Colonic mucosa (tissue), 4 donors: ENCODE results near the gene OR10H5. TPM values are rescaled to one million over a fixed set of nuclear protein-coding genes. Genes with fewer than 3 reads are reported as not detected.
"Not testable (repeated sequence)": the region's sequence is repeated elsewhere in the genome, so short reads cannot be mapped to it uniquely, and the experiment has no call there.

Source experiments
- DNase-seq: peaks from one replicate; pipeline ENCODE4 v3.0.0-alpha.2; 2020
- H3K27ac ChIP-seq: fragments of 200-600 bp; one replicate; pipeline ENCODE4 v1.8.0; 2021
- H3K27me3 ChIP-seq: fragments of 200-600 bp; one replicate; pipeline ENCODE4 v1.8.0; 2021
- H3K36me3 ChIP-seq: fragments of 200-600 bp; one replicate; pipeline ENCODE4 v1.8.0; 2021
- H3K4me1 ChIP-seq: fragments of 200-600 bp; one replicate; pipeline ENCODE4 v1.8.0; 2021; ENCODE audit warnings: mild to moderate bottlenecking
- H3K4me3 ChIP-seq: fragments of 200-600 bp; one replicate; pipeline ENCODE4 v1.8.0; 2021
- H3K9ac ChIP-seq, 2 donors: one replicate each; pipeline ENCODE4 v1.7.0; 2013; ENCODE audit warnings: control low read depth in 2 of 2, low read depth in 2 of 2, low read length in 2 of 2
- H3K9me3 ChIP-seq: fragments of 200-600 bp; one replicate; pipeline ENCODE4 v1.8.0; 2021
- CTCF ChIP-seq: fragments of 200-600 bp; IDR thresholded peaks from one replicate; pipeline ENCODE4 v1.8.0; 2022; ENCODE audit warnings: antibody characterized with exemption, mild to moderate bottlenecking
- intact Hi-C: fragments of 100-400 bp; cut with DNase I; formaldehyde crosslinking; loops from one replicate; pipeline ENCODE4 v1.14.1; 2022
- total RNA-seq, 2 donors: library from RNA; stranded (reverse); fragmentation: NEBNext Ultra II Directional in 1 of 2; extraction: Animal tissue kit (Norgen Biotek cat#: 25700) in 1 of 2; gene quantifications; one replicate each; pipeline ENCODE4 v1.2.1, GENCODE V29; 2021
- donor health status: healthy.
- donor health status: DM: no; HTN: no; CAD: no.
- donor health status: DM: no; HTN: no; CAD: no.

Gene OR10H5
- total RNA-seq, 2 donors from 2014 or later: not detected

GRCh38 chr19:15813916-15814315 lies 26.5 kb downstream of the OR10H5 start:
- intact Hi-C loops: no loop called here
- DNase-seq: no peak
- H3K27me3 ChIP-seq: no peaks in the 10 kb centered on the region

GRCh38 chr19:15815306-15815705 lies 27.8 kb downstream of the OR10H5 start, which contains the start of gene OR10H1:
Gene OR10H1, minus strand, starts transcription at chr19:15815664. Its CDS starts 7,627 bp downstream, at chr19:15808037.
- Histone ChIP-seq H3K4me1 (no peaks in the 10 kb centered on the region), H3K9ac (no peak within 1 kb of the TSS), H3K9me3 (no peaks in the 10 kb centered on the region), H3K4me3 (no peak within 1 kb of the TSS), H3K36me3 (no peaks in the 10 kb centered on the region), H3K27ac (no peak within 1 kb of the TSS), H3K27me3 (no peaks in the 10 kb centered on the region)
- intact Hi-C loops: no loop called here
- no peak for TF ChIP-seq CTCF
- no peak for DNase-seq

More at GRCh38 chr19:15813916-15814315, 26.5 kb downstream of the OR10H5 start:
- Histone ChIP-seq H3K4me1 (no peaks in the 10 kb centered on the region), H3K27ac (no peak overlapping the region), H3K4me3 (no peak overlapping the region), H3K9ac (no peak overlapping the region), H3K36me3 (no peaks in the 10 kb centered on the region), H3K9me3 (no peaks in the 10 kb centered on the region)
- no peak for TF ChIP-seq CTCF

GRCh38 chr19:15820646-15821045 lies 33.2 kb downstream of the OR10H5 start:
- Histone ChIP-seq H3K27me3 (no peaks in the 10 kb centered on the region), H3K9me3 (no peaks in the 10 kb centered on the region), H3K9ac (no peak overlapping the region), H3K27ac (no peak overlapping the region), H3K36me3 (no peaks in the 10 kb centered on the region), H3K4me3 (no peak overlapping the region), H3K4me1 (no peaks in the 10 kb centered on the region)
- intact Hi-C loops: no loop called here
- no peak for TF ChIP-seq CTCF
- no peak for DNase-seq

- no peak for TF ChIP-seq CTCF
- H3K9ac ChIP-seq: no peak overlapping the region
- intact Hi-C loops: no loop called here
Observed at GRCh38 chr19:15825753-15826152, 38.3 kb downstream of the OR10H5 start.

GRCh38 chr19:15828121-15828610 lies 40.7 kb downstream of the OR10H5 start:
- H3K9ac ChIP-seq: no peak overlapping the region
- no peaks in the 10 kb centered on the region for H3K27me3 ChIP-seq
- DNase-seq: no peak
- no peak overlapping the region for H3K4me3 ChIP-seq
- H3K27ac ChIP-seq: no peak overlapping the region
- H3K36me3 ChIP-seq: no peaks in the 10 kb centered on the region
- intact Hi-C loops: no loop called here
- no peaks in the 10 kb centered on the region for H3K4me1 ChIP-seq
- no peak for TF ChIP-seq CTCF
- no peaks in the 10 kb centered on the region for H3K9me3 ChIP-seq

More at GRCh38 chr19:15825753-15826152, 38.3 kb downstream of the OR10H5 start:
- no peak overlapping the region for H3K27ac ChIP-seq
- H3K36me3 ChIP-seq: no peaks in the 10 kb centered on the region
- no peaks in the 10 kb centered on the region for H3K4me1 ChIP-seq
- H3K4me3 ChIP-seq: no peak overlapping the region
- H3K9me3 ChIP-seq: no peaks in the 10 kb centered on the region
- DNase-seq: no peak
- no peaks in the 10 kb centered on the region for H3K27me3 ChIP-seq

- H3K4me1 ChIP-seq, H3K9ac ChIP-seq, intact Hi-C loops, H3K36me3 ChIP-seq, H3K9me3 ChIP-seq, H3K4me3 ChIP-seq, H3K27ac ChIP-seq, H3K27me3 ChIP-seq: not testable (repeated sequence)
- DNase-seq: peak; percentile 27
Observed at GRCh38 chr19:15828611-15829305, 41.3 kb downstream of the OR10H5 start.
